K562 (cell line): ENCODE data around the gene DHX38. TPM values are rescaled to one million over a fixed set of nuclear protein-coding genes. Genes with fewer than 3 reads are reported as not detected.

Source experiments
- CTBP1 ChIP-seq: fragments of 450-650 bp; IDR thresholded peaks from 2 replicates; pipeline ENCODE4 v1.6.1; 2016; ENCODE audit warnings: borderline replicate concordance
- ETV5 ChIP-seq: sonication (generic); formaldehyde crosslinking; IDR thresholded peaks from 2 replicates; pipeline ENCODE4 v1.4.0; 2020; ENCODE audit warnings: low read depth, mild to moderate bottlenecking, missing genetic modification reagents
- IFI16 ChIP-seq: fragments of 250-450 bp; sonication (Bioruptor Pico); IDR thresholded peaks from 2 replicates; pipeline ENCODE4 v2.1.2; 2022; ENCODE audit warnings: mild to moderate bottlenecking, inconsistent platforms
- KDM1A ChIP-seq, 2 experiments: fragments of 450-650 bp; IDR thresholded peaks; 2 replicates each; pipeline ENCODE4 v1.6.1; 2016; ENCODE audit warnings: mild to moderate bottlenecking in 2 of 2
- NCOA6 ChIP-seq: fragments of 450-650 bp; IDR thresholded peaks from 2 replicates; pipeline ENCODE4 v1.6.1; 2017; ENCODE audit warnings: mild to moderate bottlenecking
- NFXL1 ChIP-seq: fragments of 450-650 bp; formaldehyde crosslinking; IDR thresholded peaks from 2 replicates; pipeline ENCODE4 v1.4.0; 2021; ENCODE audit warnings: mild to moderate bottlenecking
- NFYB ChIP-seq: IDR thresholded peaks from 2 replicates; pipeline ENCODE4 v1.6.1; 2011; ENCODE audit warnings: mild to moderate bottlenecking, moderate library complexity; ENCODE audit not compliant: insufficient read length; ENCODE audit errors: extremely low read depth
- POLR2AphosphoS2 ChIP-seq: IDR thresholded peaks from 2 replicates; pipeline ENCODE4 v1.6.1; 2012; ENCODE audit warnings: low read length, improper control_type of control experiment
- RBM34 ChIP-seq: fragments of 200-400 bp; formaldehyde crosslinking; IDR thresholded peaks from 2 replicates; pipeline ENCODE4 v1.6.1; 2018; ENCODE audit warnings: low read length, borderline replicate concordance; ENCODE audit not compliant: insufficient read depth
- RFX1 ChIP-seq: fragments of 450-650 bp; IDR thresholded peaks from 2 replicates; pipeline ENCODE4 v1.6.1; 2016; ENCODE audit warnings: mild to moderate bottlenecking, moderate library complexity
- RUNX1 ChIP-seq: sonication (generic); IDR thresholded peaks from 2 replicates; pipeline ENCODE4 v1.6.1; 2016; ENCODE audit warnings: antibody characterized with exemption, low read depth
- SLC30A9 ChIP-seq: fragments of 250-450 bp; sonication (Bioruptor Pico); IDR thresholded peaks from 2 replicates; pipeline ENCODE4 v1.8.0; 2022; ENCODE audit warnings: mild to moderate bottlenecking, moderate library complexity
- TCFL5 ChIP-seq: fragments of 250-450 bp; sonication (Bioruptor Pico); conservative IDR thresholded peaks from 2 replicates; pipeline ENCODE4 v1.6.1; 2021; ENCODE audit warnings: mild to moderate bottlenecking, moderate library complexity, matching md5 sums
- TEAD2 ChIP-seq: fragments of 450-650 bp; IDR thresholded peaks from 2 replicates; pipeline ENCODE4 v1.6.1; 2016; ENCODE audit warnings: missing genetic modification characterization, control low read depth, missing compliant biosample characterization
- YBX1 ChIP-seq: fragments of 450-650 bp; IDR thresholded peaks from 2 replicates; pipeline ENCODE4 v1.7.1; 2016; ENCODE audit warnings: mild to moderate bottlenecking
- polyA plus RNA-seq, 8 experiments: library from polyadenylated mRNA; depleted of rRNA in 4 of 8; stranded (reverse) in 5 of 8; unstranded in 3 of 8; fragments of >200 nt; fragmentation: Nextera tagmentation in 2 of 8; fragmentation: Illumina TruSeq in 1 of 8; extraction: Ambion mirVana in 2 of 8; extraction: Trizol in 1 of 8; gene quantifications; 2 replicates each; pipeline versions ENCODE4 v1.2.1 to v1.2.3, GENCODE V29; 2011 to 2014; ENCODE audit warnings: inconsistent platforms in 1 of 8, missing spikeins in 1 of 8
- total RNA-seq, 7 experiments: library from RNA; depleted of rRNA in 6 of 7; stranded (reverse); fragments of >200 nt in 6 of 7; fragmentation: Illumina TruSeq in 2 of 7; extraction: Trizol in 2 of 7; gene quantifications; 2 replicates each; pipeline versions ENCODE4 v1.2.1 to v1.2.3, GENCODE V29; 2011 to 2021; ENCODE audit warnings: low replicate concordance in 1 of 7
- TF ChIP-seq, protein P1 (sequence below), 3 experiments: fragments of 200-800 bp in 1 of 3; fragments of 250-450 bp in 1 of 3; fragments of 450-650 bp in 1 of 3; sonication (Bioruptor Pico) in 1 of 3; sonication (Bioruptor generic) in 1 of 3; formaldehyde crosslinking in 1 of 3; IDR thresholded peaks; 2 replicates each; pipeline versions ENCODE4 v1.6.1 to v1.8.0; 2016 to 2022; ENCODE audit warnings: mild to moderate bottlenecking in 2 of 3, missing genetic modification characterization in 2 of 3, missing compliant biosample characterization in 1 of 3, moderate library complexity in 1 of 3
- TF ChIP-seq, protein P2 (sequence below): fragments of 450-650 bp; formaldehyde crosslinking; conservative IDR thresholded peaks from 2 replicates; pipeline ENCODE4 v1.4.0; 2022; ENCODE audit warnings: mild to moderate bottlenecking, missing genetic modification characterization
- TF ChIP-seq, protein P3 (sequence below): fragments of 250-450 bp; sonication (Bioruptor Pico); IDR thresholded peaks from 2 replicates; pipeline ENCODE4 v1.9.0; 2021; ENCODE audit warnings: mild to moderate bottlenecking, inconsistent platforms
- TF ChIP-seq, protein P4 (sequence below): fragments of 250-450 bp; sonication (Bioruptor Pico); IDR thresholded peaks from 2 replicates; pipeline ENCODE4 v1.4.0; 2020

The DHX38 gene
- total and polyA plus RNA-seq, 9 of the 15 experiments (the other 6 are each of a cell fraction or from before 2014, with no cell fraction given): 2.8 to 76.8 (median 40.8) TPM

DNA sequence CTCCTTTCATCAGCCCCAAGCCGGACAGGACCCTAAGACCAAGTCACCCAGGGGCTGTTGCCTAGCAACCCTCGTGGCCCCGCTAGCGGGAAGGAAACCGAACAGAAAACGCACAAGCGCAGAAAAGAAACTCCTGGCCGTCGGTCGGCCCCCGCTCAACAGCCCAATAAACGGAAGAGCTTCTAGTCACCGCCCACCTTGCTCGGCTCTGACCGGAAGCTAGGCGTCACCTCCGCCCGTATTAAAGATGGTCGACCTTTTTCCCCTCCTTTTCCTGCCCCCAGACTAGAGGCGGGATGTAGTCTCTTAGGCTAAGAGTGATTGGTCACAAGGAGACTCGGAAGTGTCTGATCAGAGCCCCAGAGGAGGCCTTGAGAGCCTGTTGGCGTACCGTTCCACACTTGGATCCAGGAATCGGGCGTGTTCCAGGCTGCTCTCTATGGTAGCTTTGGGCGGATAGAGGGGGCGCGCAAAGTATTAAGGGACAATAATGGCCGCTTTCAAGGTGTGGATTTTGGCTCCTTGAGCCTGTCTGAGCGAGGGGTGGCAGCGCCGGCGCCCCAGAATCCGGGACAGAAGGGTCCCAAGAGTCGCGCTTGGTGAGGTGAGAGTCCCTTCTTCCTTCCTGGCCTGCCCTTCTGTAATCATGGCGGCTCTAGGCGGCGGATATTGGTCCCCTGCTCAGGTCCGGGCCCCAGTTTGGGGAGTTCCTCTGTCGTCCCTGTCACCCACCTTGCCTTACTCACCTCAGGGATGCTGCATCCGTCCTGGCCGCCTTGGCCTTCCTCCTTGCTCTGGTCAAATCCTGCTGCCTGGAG lies at the start of gene DHX38, which contains the start of gene TXNL4B (continued):
- TF ChIP-seq, protein P1, sequence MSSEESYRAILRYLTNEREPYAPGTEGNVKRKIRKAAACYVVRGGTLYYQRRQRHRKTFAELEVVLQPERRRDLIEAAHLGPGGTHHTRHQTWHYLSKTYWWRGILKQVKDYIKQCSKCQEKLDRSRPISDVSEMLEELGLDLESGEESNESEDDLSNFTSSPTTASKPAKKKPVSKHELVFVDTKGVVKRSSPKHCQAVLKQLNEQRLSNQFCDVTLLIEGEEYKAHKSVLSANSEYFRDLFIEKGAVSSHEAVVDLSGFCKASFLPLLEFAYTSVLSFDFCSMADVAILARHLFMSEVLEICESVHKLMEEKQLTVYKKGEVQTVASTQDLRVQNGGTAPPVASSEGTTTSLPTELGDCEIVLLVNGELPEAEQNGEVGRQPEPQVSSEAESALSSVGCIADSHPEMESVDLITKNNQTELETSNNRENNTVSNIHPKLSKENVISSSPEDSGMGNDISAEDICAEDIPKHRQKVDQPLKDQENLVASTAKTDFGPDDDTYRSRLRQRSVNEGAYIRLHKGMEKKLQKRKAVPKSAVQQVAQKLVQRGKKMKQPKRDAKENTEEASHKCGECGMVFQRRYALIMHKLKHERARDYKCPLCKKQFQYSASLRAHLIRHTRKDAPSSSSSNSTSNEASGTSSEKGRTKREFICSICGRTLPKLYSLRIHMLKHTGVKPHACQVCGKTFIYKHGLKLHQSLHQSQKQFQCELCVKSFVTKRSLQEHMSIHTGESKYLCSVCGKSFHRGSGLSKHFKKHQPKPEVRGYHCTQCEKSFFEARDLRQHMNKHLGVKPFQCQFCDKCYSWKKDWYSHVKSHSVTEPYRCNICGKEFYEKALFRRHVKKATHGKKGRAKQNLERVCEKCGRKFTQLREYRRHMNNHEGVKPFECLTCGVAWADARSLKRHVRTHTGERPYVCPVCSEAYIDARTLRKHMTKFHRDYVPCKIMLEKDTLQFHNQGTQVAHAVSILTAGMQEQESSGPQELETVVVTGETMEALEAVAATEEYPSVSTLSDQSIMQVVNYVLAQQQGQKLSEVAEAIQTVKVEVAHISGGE (CRISPR knock-in tag; IDR thresholded peaks at IDR 0.05): peak in 2 of 3 experiments; percentile 16 to 95; a peak in 3 of 6 replicates
- TF ChIP-seq RBM34 (no peak), RUNX1 (no peak), NFYB (peak; percentile 25), IFI16 (no peak), TEAD2 (tag) (no peak), NCOA6 (no peak), SLC30A9 (no peak), CTBP1 (0 out of 2 replicates have a peak, but pooled peaks have one; percentile 30), NFXL1 (CRISPR knock-in tag) (no peak), TCFL5 (CRISPR knock-in tag) (no peak), RFX1 (peak; percentile 99), POLR2AphosphoS2 (peak; percentile 65; the same call in 1 of the 2 replicates), KDM1A (IDR thresholded peaks at IDR 0.05) (no peak), ETV5 (CRISPR knock-in tag) (peak; percentile 88), YBX1 (no peak)
- TF ChIP-seq, protein P2, sequence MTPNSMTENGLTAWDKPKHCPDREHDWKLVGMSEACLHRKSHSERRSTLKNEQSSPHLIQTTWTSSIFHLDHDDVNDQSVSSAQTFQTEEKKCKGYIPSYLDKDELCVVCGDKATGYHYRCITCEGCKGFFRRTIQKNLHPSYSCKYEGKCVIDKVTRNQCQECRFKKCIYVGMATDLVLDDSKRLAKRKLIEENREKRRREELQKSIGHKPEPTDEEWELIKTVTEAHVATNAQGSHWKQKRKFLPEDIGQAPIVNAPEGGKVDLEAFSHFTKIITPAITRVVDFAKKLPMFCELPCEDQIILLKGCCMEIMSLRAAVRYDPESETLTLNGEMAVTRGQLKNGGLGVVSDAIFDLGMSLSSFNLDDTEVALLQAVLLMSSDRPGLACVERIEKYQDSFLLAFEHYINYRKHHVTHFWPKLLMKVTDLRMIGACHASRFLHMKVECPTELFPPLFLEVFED (CRISPR knock-in tag): 0 out of 2 replicates have a peak, but pooled peaks have one; percentile 53
- TF ChIP-seq, protein P3, sequence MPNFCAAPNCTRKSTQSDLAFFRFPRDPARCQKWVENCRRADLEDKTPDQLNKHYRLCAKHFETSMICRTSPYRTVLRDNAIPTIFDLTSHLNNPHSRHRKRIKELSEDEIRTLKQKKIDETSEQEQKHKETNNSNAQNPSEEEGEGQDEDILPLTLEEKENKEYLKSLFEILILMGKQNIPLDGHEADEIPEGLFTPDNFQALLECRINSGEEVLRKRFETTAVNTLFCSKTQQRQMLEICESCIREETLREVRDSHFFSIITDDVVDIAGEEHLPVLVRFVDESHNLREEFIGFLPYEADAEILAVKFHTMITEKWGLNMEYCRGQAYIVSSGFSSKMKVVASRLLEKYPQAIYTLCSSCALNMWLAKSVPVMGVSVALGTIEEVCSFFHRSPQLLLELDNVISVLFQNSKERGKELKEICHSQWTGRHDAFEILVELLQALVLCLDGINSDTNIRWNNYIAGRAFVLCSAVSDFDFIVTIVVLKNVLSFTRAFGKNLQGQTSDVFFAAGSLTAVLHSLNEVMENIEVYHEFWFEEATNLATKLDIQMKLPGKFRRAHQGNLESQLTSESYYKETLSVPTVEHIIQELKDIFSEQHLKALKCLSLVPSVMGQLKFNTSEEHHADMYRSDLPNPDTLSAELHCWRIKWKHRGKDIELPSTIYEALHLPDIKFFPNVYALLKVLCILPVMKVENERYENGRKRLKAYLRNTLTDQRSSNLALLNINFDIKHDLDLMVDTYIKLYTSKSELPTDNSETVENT (CRISPR knock-in tag): peak; percentile 44; the same call in 1 of the 2 replicates
- TF ChIP-seq, protein P4, sequence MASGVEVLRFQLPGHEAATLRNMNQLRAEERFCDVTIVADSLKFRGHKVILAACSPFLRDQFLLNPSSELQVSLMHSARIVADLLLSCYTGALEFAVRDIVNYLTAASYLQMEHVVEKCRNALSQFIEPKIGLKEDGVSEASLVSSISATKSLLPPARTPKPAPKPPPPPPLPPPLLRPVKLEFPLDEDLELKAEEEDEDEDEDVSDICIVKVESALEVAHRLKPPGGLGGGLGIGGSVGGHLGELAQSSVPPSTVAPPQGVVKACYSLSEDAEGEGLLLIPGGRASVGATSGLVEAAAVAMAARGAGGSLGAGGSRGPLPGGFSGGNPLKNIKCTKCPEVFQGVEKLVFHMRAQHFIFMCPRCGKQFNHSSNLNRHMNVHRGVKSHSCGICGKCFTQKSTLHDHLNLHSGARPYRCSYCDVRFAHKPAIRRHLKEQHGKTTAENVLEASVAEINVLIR (CRISPR knock-in tag): peak; percentile 66
